MM.1S (cell line): ENCODE data around the gene HDAC9.

Source experiments
- DNase-seq: peaks from one replicate; pipeline ENCODE4 v3.0.0-alpha.2; 2015
- H2AFZ ChIP-seq: fragments of 300-600 bp; sonication (generic); 2 replicates; pipeline ENCODE4 v1.6.0; 2016; ENCODE audit warnings: antibody characterized with exemption, low read length
- H3F3A ChIP-seq: fragments of 300-600 bp; sonication (generic); 2 replicates; pipeline ENCODE4 v1.6.1; 2016; ENCODE audit warnings: mild to moderate bottlenecking, antibody characterized with exemption, low read length, moderate library complexity, mixed read lengths; ENCODE audit not compliant: insufficient read depth
- H3K27ac ChIP-seq: fragments of 300-600 bp; sonication (generic); 2 replicates; pipeline ENCODE4 v1.5.1; 2016; ENCODE audit warnings: mild to moderate bottlenecking, low read length
- H3K27me3 ChIP-seq: fragments of 300-600 bp; sonication (generic); replicated peaks from 2 replicates; pipeline ENCODE4 v1.6.0; 2016; ENCODE audit warnings: low read length; ENCODE audit not compliant: insufficient read depth
- H3K36me3 ChIP-seq: fragments of 300-600 bp; sonication (generic); replicated peaks from 2 replicates; pipeline ENCODE4 v1.6.1; 2016; ENCODE audit warnings: mild to moderate bottlenecking, low read length, mixed read lengths; ENCODE audit not compliant: insufficient read depth
- H3K4me1 ChIP-seq: fragments of 300-600 bp; sonication (generic); 2 replicates; pipeline ENCODE4 v1.6.1; 2016; ENCODE audit warnings: low read length, mixed read lengths
- H3K4me2 ChIP-seq: fragments of 300-600 bp; sonication (generic); 2 replicates; pipeline ENCODE4 v1.6.0; 2016; ENCODE audit warnings: low read depth, low read length
- H3K4me3 ChIP-seq: fragments of 300-600 bp; sonication (generic); 2 replicates; pipeline ENCODE4 v1.5.1; 2016; ENCODE audit warnings: low read length, mixed read lengths
- H3K79me2 ChIP-seq: fragments of 300-600 bp; sonication (generic); 2 replicates; pipeline ENCODE4 v1.6.1; 2016; ENCODE audit warnings: mixed run types, low read length, mixed read lengths
- H3K9ac ChIP-seq: fragments of 300-600 bp; sonication (generic); 2 replicates; pipeline ENCODE4 v1.6.1; 2016; ENCODE audit warnings: low read length, mixed read lengths
- H3K9me2 ChIP-seq: fragments of 300-600 bp; sonication (generic); replicated peaks from 2 replicates; pipeline ENCODE4 v1.6.1; 2016; ENCODE audit warnings: mild to moderate bottlenecking, low read length, mixed read lengths; ENCODE audit not compliant: insufficient read depth
- H3K9me3 ChIP-seq: fragments of 300-600 bp; sonication (generic); replicated peaks from 2 replicates; pipeline ENCODE4 v1.6.1; 2016; ENCODE audit warnings: mild to moderate bottlenecking, low read length, mixed read lengths; ENCODE audit not compliant: insufficient read depth
- H4K20me1 ChIP-seq: fragments of 300-600 bp; sonication (generic); 2 replicates; pipeline ENCODE4 v1.6.1; 2016; ENCODE audit warnings: mild to moderate bottlenecking, low read length, moderate library complexity, mixed read lengths; ENCODE audit not compliant: insufficient read depth
- EZH2 ChIP-seq: fragments of 300-600 bp; sonication (generic); optimal IDR thresholded peaks from 2 replicates; pipeline ENCODE3; 2017; ENCODE audit warnings: low read depth, mild to moderate bottlenecking, antibody characterized with exemption, low read length, mixed read lengths
- EZH2phosphoT487 ChIP-seq: fragments of 300-600 bp; sonication (generic); IDR thresholded peaks from 2 replicates; pipeline ENCODE4 v1.6.1; 2018; ENCODE audit warnings: antibody characterized with exemption, low read length
- TF ChIP-seq, protein P1 (sequence below): fragments of 300-600 bp; sonication (generic); IDR thresholded peaks from 2 replicates; pipeline ENCODE4 v1.5.1; 2016; ENCODE audit warnings: antibody characterized with exemption, low read length, mixed read lengths

Gene HDAC9

DNA sequence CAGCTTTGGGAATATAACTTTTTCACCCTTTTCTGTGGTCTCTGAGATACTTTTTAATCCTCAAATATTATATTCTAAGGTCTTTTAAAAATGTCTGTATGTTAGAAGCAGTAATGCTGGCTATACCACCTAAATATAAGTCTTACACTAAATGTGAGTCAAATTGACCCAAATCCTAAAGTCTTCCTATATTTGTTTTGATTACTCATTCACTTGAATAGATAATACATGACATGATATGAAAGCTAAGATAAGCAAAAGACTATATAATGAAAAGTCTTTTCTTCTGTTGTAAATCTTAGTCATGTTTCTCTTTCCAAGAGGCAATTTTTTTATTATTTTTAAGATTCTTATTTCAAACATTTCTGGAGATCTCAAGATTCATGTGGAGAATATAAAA is 64.2 kb downstream of the HDAC9 start:
- no peak overlapping the region for H3K27ac ChIP-seq
- DNase-seq, result no peak
- no peaks in the 10 kb centered on the region for H3K4me1 ChIP-seq
- no peak for TF ChIP-seq EZH2phosphoT487
- no peak for TF ChIP-seq EZH2
- TF ChIP-seq, protein P1, sequence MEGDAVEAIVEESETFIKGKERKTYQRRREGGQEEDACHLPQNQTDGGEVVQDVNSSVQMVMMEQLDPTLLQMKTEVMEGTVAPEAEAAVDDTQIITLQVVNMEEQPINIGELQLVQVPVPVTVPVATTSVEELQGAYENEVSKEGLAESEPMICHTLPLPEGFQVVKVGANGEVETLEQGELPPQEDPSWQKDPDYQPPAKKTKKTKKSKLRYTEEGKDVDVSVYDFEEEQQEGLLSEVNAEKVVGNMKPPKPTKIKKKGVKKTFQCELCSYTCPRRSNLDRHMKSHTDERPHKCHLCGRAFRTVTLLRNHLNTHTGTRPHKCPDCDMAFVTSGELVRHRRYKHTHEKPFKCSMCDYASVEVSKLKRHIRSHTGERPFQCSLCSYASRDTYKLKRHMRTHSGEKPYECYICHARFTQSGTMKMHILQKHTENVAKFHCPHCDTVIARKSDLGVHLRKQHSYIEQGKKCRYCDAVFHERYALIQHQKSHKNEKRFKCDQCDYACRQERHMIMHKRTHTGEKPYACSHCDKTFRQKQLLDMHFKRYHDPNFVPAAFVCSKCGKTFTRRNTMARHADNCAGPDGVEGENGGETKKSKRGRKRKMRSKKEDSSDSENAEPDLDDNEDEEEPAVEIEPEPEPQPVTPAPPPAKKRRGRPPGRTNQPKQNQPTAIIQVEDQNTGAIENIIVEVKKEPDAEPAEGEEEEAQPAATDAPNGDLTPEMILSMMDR, result no peak
- no peaks in the 10 kb centered on the region for H3K27me3 ChIP-seq
- no peak overlapping the region for H3K4me2 ChIP-seq
- no peaks in the 10 kb centered on the region for H3K9me3 ChIP-seq
- H4K20me1 ChIP-seq, result no peaks in the 10 kb centered on the region
- no peaks in the 10 kb centered on the region for H3K36me3 ChIP-seq
- H3F3A ChIP-seq, result no peaks in the 10 kb centered on the region
- H3K9me2 ChIP-seq, result no peaks in the 10 kb centered on the region
- peaks cover 55% of the 10 kb centered on the region for H3K79me2 ChIP-seq
- H3K9ac ChIP-seq, result no peak overlapping the region
- no peak overlapping the region for H2AFZ ChIP-seq
- no peak overlapping the region for H3K4me3 ChIP-seq

DNA sequence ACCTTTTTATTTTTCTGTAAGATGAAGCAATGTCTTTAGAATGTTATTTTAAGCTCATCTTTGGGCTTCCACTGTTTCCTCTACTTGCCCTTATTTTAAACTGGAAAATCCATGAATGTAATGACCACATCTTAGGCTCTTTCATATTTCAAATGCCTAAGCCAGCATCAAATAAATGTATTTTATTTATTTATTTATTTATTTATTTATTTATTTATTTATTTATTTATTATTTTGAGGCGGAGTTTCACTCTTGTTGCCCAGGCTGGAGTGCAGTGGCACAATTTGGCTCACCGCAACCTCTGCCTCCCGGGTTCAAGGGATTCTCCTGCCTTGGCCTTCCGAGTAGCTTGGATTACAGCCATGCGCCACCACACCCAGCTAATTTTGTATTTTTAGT is 69.2 kb downstream of the HDAC9 start:
- H3K4me1 ChIP-seq, result 0 out of 2 replicates have a peak, but pooled peaks cover 5% of the 10 kb centered on the region
- no peaks in the 10 kb centered on the region for H3K27me3 ChIP-seq
- no peaks in the 10 kb centered on the region for H3K9me2 ChIP-seq
- H3K79me2 ChIP-seq, result peaks cover 38% of the 10 kb centered on the region
- H3K4me3 ChIP-seq, result no peak overlapping the region
- H2AFZ ChIP-seq, result no peak overlapping the region
- H3K36me3 ChIP-seq, result no peaks in the 10 kb centered on the region
- no peak overlapping the region for H3K9ac ChIP-seq
- no peaks in the 10 kb centered on the region for H3F3A ChIP-seq
- no peak overlapping the region for H3K4me2 ChIP-seq
- no peaks in the 10 kb centered on the region for H3K9me3 ChIP-seq
- no peaks in the 10 kb centered on the region for H4K20me1 ChIP-seq
- TF ChIP-seq, protein P1, result no peak
- no peak for TF ChIP-seq EZH2
- no peak for TF ChIP-seq EZH2phosphoT487
- no peak for DNase-seq
- no peak overlapping the region for H3K27ac ChIP-seq

DNA sequence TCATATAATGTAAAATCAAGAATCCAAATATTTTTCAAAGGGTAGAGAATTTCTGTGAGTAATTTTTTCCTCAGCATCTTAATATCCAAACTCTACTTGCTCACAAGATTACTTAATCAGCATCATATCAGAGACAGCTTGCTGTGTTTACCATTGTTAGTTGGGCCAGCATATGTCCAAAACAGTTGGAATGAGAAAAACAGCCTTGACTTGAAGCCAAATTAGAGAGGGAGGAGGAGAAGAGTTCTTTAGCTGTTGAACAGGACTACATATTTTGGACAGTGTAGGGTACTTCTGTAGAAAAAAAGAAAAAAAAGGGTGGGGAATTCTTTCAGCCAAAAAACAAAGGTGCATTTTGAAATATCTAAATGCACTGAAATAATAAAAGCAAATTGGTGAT is 69.8 kb downstream of the HDAC9 start:
- Histone ChIP-seq H2AFZ (no peak overlapping the region), H3K79me2 (peaks cover 36% of the 10 kb centered on the region), H3F3A (no peaks in the 10 kb centered on the region), H3K9ac (no peak overlapping the region), H3K4me1 (0 out of 2 replicates have a peak, but pooled peaks cover 5% of the 10 kb centered on the region), H3K4me2 (no peak overlapping the region), H3K36me3 (no peaks in the 10 kb centered on the region), H4K20me1 (no peaks in the 10 kb centered on the region), H3K27me3 (no peaks in the 10 kb centered on the region), H3K9me2 (no peaks in the 10 kb centered on the region), H3K9me3 (no peaks in the 10 kb centered on the region), H3K27ac (no peak overlapping the region), H3K4me3 (no peak overlapping the region)
- DNase-seq, result no peak
- TF ChIP-seq, protein P1, result no peak
- TF ChIP-seq EZH2phosphoT487 (no peak), EZH2 (no peak)
